HG03095 (cell line): Measurements from ENCODE around the gene MTX1.

Source experiments
- ATAC-seq: cut with Tn5 transposase; IDR thresholded peaks from one replicate; pipeline ENCODE4 v1.9.1; 2021; ENCODE audit warnings: moderate library complexity; ENCODE audit not compliant: unreplicated experiment

Gene MTX1

DNA sequence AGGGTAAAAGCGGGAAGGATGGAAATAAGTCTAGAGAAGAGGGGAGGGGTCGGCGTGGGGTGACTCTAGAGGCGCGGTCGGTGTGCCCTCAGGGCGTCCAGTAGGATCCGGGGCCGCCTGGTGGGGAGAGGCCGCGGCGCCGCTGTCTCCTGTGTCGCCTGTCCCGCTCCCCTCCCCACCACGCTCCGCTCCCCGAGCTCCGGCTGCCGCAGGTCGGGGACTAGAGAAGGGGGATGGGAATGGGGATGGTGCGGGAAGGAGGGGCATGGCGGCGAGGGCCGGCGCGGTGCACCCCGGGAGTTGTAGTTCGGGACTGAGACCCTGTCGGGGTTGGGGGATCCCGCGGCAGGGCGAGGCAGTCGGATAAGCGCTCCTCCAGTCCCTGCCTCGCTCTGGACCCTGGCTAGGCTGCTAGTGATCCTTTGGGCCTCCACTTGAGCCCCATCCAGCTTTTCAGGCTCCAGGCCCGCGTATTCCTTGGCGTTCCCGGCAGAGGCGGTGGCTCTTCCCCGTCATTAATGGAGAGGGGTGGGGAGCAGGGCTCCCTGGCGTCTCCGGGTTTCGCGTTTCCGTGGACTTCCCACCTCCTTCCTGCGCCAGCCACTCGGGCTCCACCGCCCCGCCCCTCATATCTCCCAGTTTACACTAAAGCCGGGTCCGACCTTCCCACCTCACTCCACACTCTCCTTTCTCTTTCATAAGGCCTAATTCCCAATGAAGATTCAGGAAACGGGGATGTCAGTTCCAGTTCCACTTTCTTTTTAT, 46.9 kb downstream of the MTX1 start, which contains the start of gene ENTREP3:
Gene ENTREP3, minus strand, starts transcription at position 241 of the 765 bp plus-strand sequence. CDS start 606 bp downstream, outside the sequence.
- ATAC-seq, result peak; percentile 50

DNA sequence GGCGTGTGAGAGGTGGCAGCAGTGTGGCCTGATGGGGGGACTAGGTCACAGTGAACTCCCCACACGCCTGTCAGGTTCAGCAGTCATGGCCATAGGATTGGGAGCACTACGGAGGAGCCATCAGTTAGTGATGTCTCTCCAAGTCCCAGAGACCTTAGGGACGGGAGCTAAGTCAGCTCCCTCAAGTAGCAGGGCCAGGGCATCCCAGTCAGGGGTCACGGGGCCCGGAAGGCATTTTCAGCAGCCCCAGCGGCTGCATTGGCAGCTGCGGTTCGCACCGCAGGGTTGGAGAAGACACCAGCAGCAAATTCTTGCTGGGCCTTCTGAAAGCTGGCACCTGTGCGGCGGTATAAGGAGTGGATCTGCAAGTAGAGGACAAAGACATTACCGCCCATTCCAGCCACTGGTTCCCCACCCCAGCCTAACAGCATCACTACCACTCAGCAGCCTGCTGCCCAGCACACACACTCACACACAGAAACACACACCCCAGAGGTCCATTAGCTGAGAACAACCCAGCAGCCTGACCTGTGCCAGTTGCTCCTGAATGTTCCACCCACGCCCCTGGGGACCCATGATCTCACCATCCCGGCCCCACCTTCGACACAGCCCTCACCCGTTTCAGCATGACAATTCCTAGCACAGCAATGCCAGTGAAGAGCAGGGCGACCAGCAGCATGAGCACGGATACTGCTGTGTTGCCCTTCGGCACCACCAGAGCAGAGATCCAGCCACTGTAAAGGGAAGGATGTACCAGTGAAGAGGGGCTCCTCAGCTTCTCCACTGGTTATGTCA, 47.8 kb downstream of the MTX1 start:
- ATAC-seq, result no peak

DNA sequence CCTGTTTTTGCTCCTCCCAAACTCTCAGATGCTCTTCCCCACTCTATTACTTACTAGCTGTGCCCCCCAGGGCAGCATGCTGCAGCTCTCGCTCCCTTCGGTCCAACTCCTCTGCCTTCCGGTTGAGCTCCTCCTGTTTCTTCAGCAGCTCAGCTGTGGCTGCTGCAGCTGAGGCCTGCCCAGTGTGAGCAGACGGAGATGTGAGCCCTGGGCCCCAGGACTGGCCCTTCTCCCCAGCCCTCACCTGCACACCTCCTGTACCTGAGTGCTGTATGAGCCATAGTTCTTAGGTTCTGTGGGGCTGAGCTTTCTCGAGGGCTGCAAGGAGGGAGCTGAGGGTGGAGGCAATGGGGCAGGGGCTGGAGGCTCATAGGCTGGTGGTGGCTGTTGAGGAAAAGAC, 51.8 kb downstream of the MTX1 start:
- ATAC-seq, result no peak

DNA sequence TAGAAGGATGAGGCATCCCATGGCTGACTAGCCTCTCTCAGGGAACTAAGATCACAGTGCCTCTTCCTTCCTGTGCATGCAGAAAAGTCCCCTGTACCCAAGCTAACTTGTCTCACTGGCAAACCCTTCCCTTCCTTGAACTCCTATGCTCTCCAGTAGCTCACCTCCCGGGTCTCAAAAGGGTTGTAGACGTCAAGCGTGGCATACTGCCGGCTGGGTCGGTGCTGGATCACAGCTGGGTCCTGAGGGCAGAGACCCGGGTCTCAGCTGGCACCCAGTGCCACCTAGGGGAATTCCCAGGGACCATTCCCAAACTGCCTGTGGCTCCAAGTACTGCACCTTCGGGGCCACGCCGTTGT, 53.0 kb downstream of the MTX1 start:
- no peak for ATAC-seq

DNA sequence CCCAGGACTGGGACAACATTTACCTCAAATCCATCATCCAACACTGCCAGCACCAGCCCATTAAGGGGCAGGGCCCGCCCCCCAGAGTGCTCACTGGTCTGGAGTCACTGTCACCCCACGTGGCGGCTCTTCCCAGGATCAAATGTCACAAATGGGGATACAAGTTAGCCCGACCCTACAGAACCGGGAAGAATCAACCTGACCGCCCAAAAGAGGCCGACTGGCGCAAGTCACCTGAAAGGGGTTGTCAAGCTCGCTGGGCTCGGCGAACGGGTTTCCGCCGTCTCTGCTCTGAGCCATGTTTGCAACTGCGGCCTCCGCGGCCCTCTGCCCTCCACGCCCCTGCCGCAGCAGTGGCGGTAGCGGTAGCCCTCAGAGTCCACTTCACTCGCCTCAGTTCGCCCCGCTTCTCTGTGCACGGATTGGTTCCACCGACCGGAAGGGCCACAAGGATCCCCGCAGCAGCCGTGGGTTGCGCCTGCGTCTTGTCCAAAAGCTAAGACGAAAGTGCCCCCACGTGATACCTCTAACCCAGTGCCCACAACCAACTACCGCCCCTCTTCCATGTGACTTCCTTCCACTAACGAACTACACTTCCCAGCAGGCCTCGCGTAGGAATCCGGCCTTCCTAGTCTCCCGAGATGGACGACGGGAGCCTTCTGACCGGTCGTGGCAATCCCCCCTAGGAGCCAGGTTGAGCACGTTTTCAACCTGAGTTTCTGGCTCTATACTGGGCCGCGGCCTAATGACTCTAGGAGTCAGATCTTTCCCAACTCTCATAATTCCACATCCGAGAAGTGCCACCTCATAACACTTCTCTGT, 53.6 kb downstream of the MTX1 start, which contains the start of gene SCAMP3:
Gene SCAMP3, minus strand, starts transcription at position 509 of the 822 bp plus-strand sequence. Its CDS starts 209 bp downstream, at position 300.
- ATAC-seq, result peak; percentile 88

DNA sequence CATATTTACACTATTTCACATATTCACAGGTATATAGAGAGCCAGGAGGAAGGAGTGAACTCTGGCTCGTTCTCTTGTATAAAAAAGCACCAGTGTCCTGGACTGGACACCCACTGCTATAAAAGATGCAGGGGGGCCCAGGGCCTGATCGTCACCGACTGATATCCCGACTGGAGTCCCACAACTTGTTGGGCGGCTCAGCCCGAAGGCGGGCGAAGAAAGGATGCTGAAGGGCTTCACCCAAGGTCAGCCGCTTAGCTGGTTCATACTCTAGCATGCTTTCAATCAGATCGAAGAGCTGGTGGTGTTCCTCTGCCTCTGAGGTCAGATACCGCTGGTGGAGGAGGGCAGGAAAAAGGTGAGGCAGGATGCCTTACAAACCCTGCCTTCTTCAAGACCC, 54.6 kb downstream of the MTX1 start:
- no peak for ATAC-seq
